IMR-90 (cell line): ENCODE results near the gene MDM4. TPM values are rescaled to one million over a fixed set of nuclear protein-coding genes. Genes with fewer than 3 reads are reported as not detected.

Source experiments
- ATAC-seq: fragments of 200-7000 bp; cut with Tn5 transposase; 2 replicates; pipeline ENCODE4 v1.9.1; 2020; ENCODE audit warnings: low read depth, mild to moderate bottlenecking, moderate library complexity
- BruUV-seq: library from RNA; stranded (reverse); fragments of 400-500 nt; replicated peaks from 2 replicates; lab custom pipeline; 2021; lab: Mats Ljungman, UMichigan
- CTCF ChIA-PET: fragments of 300-600 bp; formaldehyde crosslinking; extraction: SDS; loops from one replicate; lab custom pipeline; 2021; ENCODE audit warnings: antibody characterized with exemption; lab: Yijun Ruan, JAX
- POLR2A ChIA-PET: fragments of 300-600 bp; sonication (Branson Sonifier 250); formaldehyde crosslinking; loops from one replicate; lab custom pipeline; 2022; ENCODE audit warnings: antibody characterized with exemption; ENCODE audit not compliant: unreplicated experiment; lab: Charles Lee
- DNase-seq: peaks from one replicate; pipeline ENCODE4 v3.0.0; 2013
- H2AFZ ChIP-seq: replicated peaks from 2 replicates; pipeline ENCODE3; 2013; ENCODE audit warnings: low read length, mild to moderate bottlenecking; ENCODE audit not compliant: poor library complexity
- H2AK5ac ChIP-seq: 2 replicates; pipeline ENCODE4 v1.6.1; 2013; ENCODE audit warnings: low read depth, low read length, inconsistent platforms
- H2AK9ac ChIP-seq: replicated peaks from 2 replicates; pipeline ENCODE3; 2013; ENCODE audit warnings: mild to moderate bottlenecking, low read depth, low read length, moderate library complexity; ENCODE audit not compliant: poor library complexity
- H2BK120ac ChIP-seq: 2 replicates; pipeline ENCODE4 v1.6.1; 2013; ENCODE audit warnings: low read depth, low read length, inconsistent platforms
- H2BK15ac ChIP-seq: 3 replicates; pipeline ENCODE4 v1.6.1; 2013; ENCODE audit warnings: low read depth, low read length, inconsistent platforms
- H2BK20ac ChIP-seq: 2 replicates; pipeline ENCODE4 v1.6.1; 2013; ENCODE audit warnings: low read depth, mild to moderate bottlenecking, inconsistent platforms, low read length, moderate library complexity
- H2BK5ac ChIP-seq: 2 replicates; pipeline ENCODE4 v1.6.1; 2013; ENCODE audit warnings: mild to moderate bottlenecking, low read depth, low read length, inconsistent platforms; ENCODE audit not compliant: poor library complexity, severe bottlenecking
- H3K14ac ChIP-seq: replicated peaks from 2 replicates; pipeline ENCODE4 v1.6.1; 2013; ENCODE audit warnings: low read depth, low read length, inconsistent platforms
- H3K18ac ChIP-seq: 2 replicates; pipeline ENCODE4 v1.6.1; 2013; ENCODE audit warnings: low read depth, low read length, control low read depth
- H3K23ac ChIP-seq: 2 replicates; pipeline ENCODE4 v1.6.1; 2013; ENCODE audit warnings: low read depth, low read length, inconsistent platforms
- H3K27ac ChIP-seq: 2 replicates; pipeline ENCODE4 v1.5.1; 2013; ENCODE audit warnings: mild to moderate bottlenecking, control low read depth, low read length; ENCODE audit not compliant: insufficient read depth
- H3K27me3 ChIP-seq: 2 replicates; pipeline ENCODE4 v1.6.1; 2013; ENCODE audit warnings: low read length; ENCODE audit not compliant: control insufficient read depth, insufficient read depth
- H3K36me3 ChIP-seq: 2 replicates; pipeline ENCODE4 v1.6.1; 2013; ENCODE audit warnings: low read length, mixed read lengths; ENCODE audit not compliant: control insufficient read depth, insufficient read depth
- H3K4ac ChIP-seq: 2 replicates; pipeline ENCODE4 v1.6.1; 2013; ENCODE audit warnings: low read depth, low read length, inconsistent platforms
- H3K4me1 ChIP-seq: 2 replicates; pipeline ENCODE4 v1.6.1; 2013; ENCODE audit warnings: low read length, mixed read lengths; ENCODE audit not compliant: control insufficient read depth, insufficient read depth
- H3K4me2 ChIP-seq: 2 replicates; pipeline ENCODE4 v1.6.1; 2013; ENCODE audit warnings: low read depth, mild to moderate bottlenecking, control low read depth, low read length, moderate library complexity
- H3K4me3 ChIP-seq: 2 replicates; pipeline ENCODE4 v1.5.1; 2013; ENCODE audit warnings: low read depth, mild to moderate bottlenecking, control low read depth, low read length, moderate library complexity; ENCODE audit not compliant: insufficient read depth
- H3K56ac ChIP-seq: 2 replicates; pipeline ENCODE4 v1.6.1; 2013; ENCODE audit warnings: low read length, inconsistent platforms; ENCODE audit not compliant: insufficient read depth; ENCODE audit errors: extremely low read depth
- H3K79me1 ChIP-seq, 2 experiments: 2 replicates each; pipeline ENCODE4 v1.6.1; 2013; ENCODE audit warnings: low read length in 2 of 2, inconsistent platforms in 1 of 2, low read depth in 1 of 2
- H3K9ac ChIP-seq: 2 replicates; pipeline ENCODE4 v1.6.1; 2013; ENCODE audit warnings: low read depth, low read length, control low read depth
- H3K9me1 ChIP-seq: 2 replicates; pipeline ENCODE4 v1.6.1; 2013; ENCODE audit warnings: low read length, inconsistent platforms; ENCODE audit not compliant: insufficient read depth
- H3K9me3 ChIP-seq: 2 replicates; pipeline ENCODE4 v1.6.1; 2013; ENCODE audit warnings: low read length; ENCODE audit not compliant: control insufficient read depth, insufficient read depth
- H4K20me1 ChIP-seq: 2 replicates; pipeline ENCODE4 v1.6.1; 2013; ENCODE audit warnings: low read length, inconsistent platforms; ENCODE audit not compliant: insufficient read depth
- H4K5ac ChIP-seq: 2 replicates; pipeline ENCODE4 v1.6.1; 2013; ENCODE audit warnings: mild to moderate bottlenecking, low read depth, low read length, control low read depth
- H4K8ac ChIP-seq, 2 experiments: 2 replicates each; pipeline ENCODE4 v1.6.1; 2013; ENCODE audit warnings: low read depth in 2 of 2, low read length in 2 of 2, control low read depth in 1 of 2, inconsistent platforms in 1 of 2
- H4K91ac ChIP-seq: 2 replicates; pipeline ENCODE4 v1.6.1; 2013; ENCODE audit warnings: low read depth, low read length, inconsistent platforms; ENCODE audit not compliant: insufficient read depth
- BHLHE40 ChIP-seq: fragments of 150-350 bp; IDR thresholded peaks from 2 replicates; pipeline ENCODE4 v1.6.1; 2016; ENCODE audit warnings: mild to moderate bottlenecking, low read depth, low read length
- CEBPB ChIP-seq: IDR thresholded peaks from 2 replicates; pipeline ENCODE4 v1.6.1; 2012; ENCODE audit warnings: low read depth, low read length, improper control_type of control experiment
- CHD1 ChIP-seq: IDR thresholded peaks from 2 replicates; pipeline ENCODE4 v1.6.1; 2012; ENCODE audit warnings: low read depth, low read length, improper control_type of control experiment
- CTCF ChIP-seq: conservative IDR thresholded peaks from 2 replicates; pipeline ENCODE4 v1.5.1; 2012; ENCODE audit warnings: mild to moderate bottlenecking, low read depth, low read length, improper control_type of control experiment
- MAFK ChIP-seq: IDR thresholded peaks from 2 replicates; pipeline ENCODE4 v1.6.1; 2012; ENCODE audit warnings: low read depth, low read length, improper control_type of control experiment
- MXI1 ChIP-seq: IDR thresholded peaks from 2 replicates; pipeline ENCODE4 v1.6.1; 2012; ENCODE audit warnings: low read depth, mild to moderate bottlenecking, low read length, moderate library complexity, borderline replicate concordance
- NFE2L2 ChIP-seq: fragments of 150-350 bp; IDR thresholded peaks from 2 replicates; pipeline ENCODE4 v1.6.1; 2016; ENCODE audit warnings: low read depth, mild to moderate bottlenecking, low read length
- RCOR1 ChIP-seq: IDR thresholded peaks from 2 replicates; pipeline ENCODE4 v1.6.1; 2012; ENCODE audit warnings: mild to moderate bottlenecking, low read length, improper control_type of control experiment; ENCODE audit not compliant: insufficient replicate concordance
- RFX5 ChIP-seq: IDR thresholded peaks from 2 replicates; pipeline ENCODE4 v1.8.0; 2012; ENCODE audit warnings: low read depth, mild to moderate bottlenecking, low read length, moderate library complexity
- SMC3 ChIP-seq: fragments of 150-350 bp; IDR thresholded peaks from 2 replicates; pipeline ENCODE4 v1.6.1; 2016; ENCODE audit warnings: low read depth, mild to moderate bottlenecking, antibody characterized with exemption, low read length, moderate library complexity
- USF2 ChIP-seq: fragments of 150-350 bp; IDR thresholded peaks from 2 replicates; pipeline ENCODE4 v1.6.1; 2017; ENCODE audit warnings: mild to moderate bottlenecking, antibody characterized with exemption, low read length, low read depth
- WGBS, 2 experiments: methylation state at CpG; one replicate each; pipeline versions ENCODE4 v1.1.5 to v1.1.7; 2013; ENCODE audit warnings: missing lambda C conversion rate in 2 of 2; ENCODE audit not compliant: insufficient read length in 1 of 2; ENCODE audit errors: extremely low coverage in 2 of 2; 5-methylcytosine and 5-hydroxymethylcytosine counted together
- dilution Hi-C: fragments of 300-500 bp; cut with HindIII; formaldehyde crosslinking; loops from one replicate; pipeline ENCODE4 v1.14.3; 2018; ENCODE audit warnings: low sequenced_read_pairs; ENCODE audit not compliant: unreplicated experiment
- in situ Hi-C: fragments of 300-500 bp; cut with MboI; formaldehyde crosslinking; loops from 3 replicates; pipeline ENCODE4 v1.14.3; 2019; ENCODE audit warnings: low sequenced_read_pairs, inconsistent platforms, mixed read lengths
- intact Hi-C: fragments of 100-400 bp; cut with micrococcal nuclease; formaldehyde crosslinking; loops from 2 replicates; pipeline ENCODE4 v1.10.0; 2022
- polyA plus RNA-seq, 3 experiments: library from polyadenylated mRNA; depleted of rRNA; stranded (reverse); fragments of >200 nt; gene quantifications; 2 replicates each; pipeline ENCODE4 v1.2.3, GENCODE V29; 2012; ENCODE audit warnings: low replicate concordance in 1 of 3
- total RNA-seq: library from RNA; depleted of rRNA; stranded (reverse); fragments of >200 nt; gene quantifications from 2 replicates; pipeline ENCODE4 v1.2.3, GENCODE V29; 2012
- TF ChIP-seq, protein P1 (sequence below): fragments of 150-350 bp; IDR thresholded peaks from 2 replicates; pipeline ENCODE4 v1.6.1; 2016; ENCODE audit warnings: low read depth, mild to moderate bottlenecking, low read length, moderate library complexity, borderline replicate concordance

MDM4 gene
- total and polyA plus RNA-seq, 2 of the 4 experiments (the other 2 are of a cell fraction) = 7.4 to 20.1 TPM

- Histone ChIP-seq H2BK15ac (no peak overlapping the region), H2BK5ac (no peak overlapping the region), H3K23ac (no peak overlapping the region), H3K4me3 (no peak overlapping the region), H3K36me3 (no peaks in the 10 kb centered on the region), H3K79me1 (no peaks in the 10 kb centered on the region), H2BK20ac (no peak overlapping the region), H3K4me2 (no peak overlapping the region), H3K4me1 (0 out of 2 replicates have a peak, but pooled peaks cover 2% of the 10 kb centered on the region), H4K20me1 (no peaks in the 10 kb centered on the region), H3K9me1 (0 out of 2 replicates have a peak, but pooled peaks cover 3% of the 10 kb centered on the region), H2AK5ac (no peak overlapping the region), H3K14ac (no peak overlapping the region), H3K27me3 (no peaks in the 10 kb centered on the region), H3K18ac (no peak overlapping the region), H2BK120ac (no peak overlapping the region), H4K8ac (no peak overlapping the region), H4K5ac (no peak overlapping the region), H2AFZ (no peak overlapping the region), H3K9ac (no peak overlapping the region), H3K4ac (no peak overlapping the region), H2AK9ac (no peak overlapping the region), H4K91ac (no peak overlapping the region), H3K27ac (no peak overlapping the region), H3K56ac (no peak overlapping the region), H3K9me3 (no peaks in the 10 kb centered on the region)
- in situ Hi-C loops (no loop called here), intact Hi-C loops (no loop called here), dilution Hi-C loops (no loop called here)
- TF ChIP-seq, protein P1, sequence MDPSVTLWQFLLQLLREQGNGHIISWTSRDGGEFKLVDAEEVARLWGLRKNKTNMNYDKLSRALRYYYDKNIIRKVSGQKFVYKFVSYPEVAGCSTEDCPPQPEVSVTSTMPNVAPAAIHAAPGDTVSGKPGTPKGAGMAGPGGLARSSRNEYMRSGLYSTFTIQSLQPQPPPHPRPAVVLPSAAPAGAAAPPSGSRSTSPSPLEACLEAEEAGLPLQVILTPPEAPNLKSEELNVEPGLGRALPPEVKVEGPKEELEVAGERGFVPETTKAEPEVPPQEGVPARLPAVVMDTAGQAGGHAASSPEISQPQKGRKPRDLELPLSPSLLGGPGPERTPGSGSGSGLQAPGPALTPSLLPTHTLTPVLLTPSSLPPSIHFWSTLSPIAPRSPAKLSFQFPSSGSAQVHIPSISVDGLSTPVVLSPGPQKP = no peak
- TF ChIP-seq BHLHE40 = no peak
- no peak for TF ChIP-seq NFE2L2
- TF ChIP-seq MAFK = no peak
- no peak for TF ChIP-seq RFX5
- no peak for TF ChIP-seq CTCF
- no peak for TF ChIP-seq USF2
- no peak for TF ChIP-seq RCOR1
- TF ChIP-seq MXI1 = no peak
- no peak for TF ChIP-seq SMC3
- no peak for TF ChIP-seq CHD1
- no peak for TF ChIP-seq CEBPB
- POLR2A ChIA-PET = no interaction called here
- no TSS peak for BruUV-seq
- CTCF ChIA-PET = no interaction called here
- no peak for ATAC-seq
- no peak for DNase-seq
- no CpG with 5 or more reads among the region's 11 CpGs for WGBS, 2 experiments
Measured at GRCh38 chr1:204584699-204585372, 68.6 kb downstream of the MDM4 start.
